LNCaP clone FGC (cell line): ENCODE measurements around the gene CCR6.

Experiments
- DNase-seq: peaks from one replicate; pipeline ENCODE4 v3.0.0-alpha.2; 2011; ENCODE audit warnings: low read depth
- H3K4me3 ChIP-seq: 2 replicates; pipeline ENCODE4 v1.5.1; 2011; ENCODE audit warnings: mild to moderate bottlenecking, low read depth, low read length, control low read depth
- TF ChIP-seq, protein P1 (sequence below): IDR thresholded peaks from 2 replicates; pipeline ENCODE4 v1.5.1; 2012; ENCODE audit warnings: mild to moderate bottlenecking; ENCODE audit not compliant: control insufficient read depth, insufficient read depth; ENCODE audit errors: extremely low read depth

Gene CCR6

DNA sequence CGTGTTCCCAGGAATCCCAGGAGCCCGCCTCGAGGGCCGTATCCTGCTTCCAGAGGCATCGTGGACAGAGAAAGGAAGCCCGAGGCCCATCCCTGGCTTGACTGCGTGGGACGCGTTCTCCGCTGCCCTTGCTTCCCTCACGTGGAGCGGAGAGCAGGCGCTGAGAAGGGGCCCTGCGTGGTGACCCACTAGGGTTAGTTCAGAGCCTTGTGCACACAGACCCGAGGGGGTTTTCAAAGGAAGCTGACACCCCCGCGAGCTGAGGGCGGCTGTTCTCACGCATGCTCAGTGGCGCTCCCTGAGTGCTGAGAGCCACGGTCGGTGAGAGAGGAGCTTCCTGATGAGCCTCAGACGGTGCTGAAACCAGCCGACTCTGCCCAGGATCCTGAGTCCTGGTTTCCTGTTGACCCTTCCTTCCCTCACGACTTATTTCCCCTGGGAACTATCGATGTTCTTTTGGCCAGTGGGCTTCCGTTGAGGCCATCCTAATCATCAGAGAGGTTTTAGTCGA lies 28.9 kb upstream of the CCR6 start:
- DNase-seq: no peak
- H3K4me3 ChIP-seq: no peak overlapping the region

DNA sequence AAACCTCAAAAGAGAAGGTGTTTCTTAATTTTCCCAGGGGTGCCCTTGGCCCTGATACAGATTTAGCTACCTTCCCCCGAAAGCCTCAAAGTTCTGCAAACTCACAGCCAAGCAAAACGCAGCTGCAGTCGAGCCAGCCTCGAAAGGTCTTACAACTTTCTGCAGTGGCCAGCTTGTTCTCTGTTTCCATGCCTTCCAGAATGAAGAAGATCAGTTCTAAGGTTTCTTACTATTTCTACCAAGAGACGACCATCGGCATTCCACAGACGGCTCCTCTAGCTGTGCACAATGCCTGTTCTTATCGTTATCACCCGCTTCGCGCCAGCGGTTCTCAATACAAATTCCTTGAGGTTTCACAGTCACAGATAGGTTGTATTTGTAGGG lies 28.5 kb upstream of the CCR6 start:
- no peak overlapping the region for H3K4me3 ChIP-seq
- DNase-seq: no peak
- TF ChIP-seq, protein P1, sequence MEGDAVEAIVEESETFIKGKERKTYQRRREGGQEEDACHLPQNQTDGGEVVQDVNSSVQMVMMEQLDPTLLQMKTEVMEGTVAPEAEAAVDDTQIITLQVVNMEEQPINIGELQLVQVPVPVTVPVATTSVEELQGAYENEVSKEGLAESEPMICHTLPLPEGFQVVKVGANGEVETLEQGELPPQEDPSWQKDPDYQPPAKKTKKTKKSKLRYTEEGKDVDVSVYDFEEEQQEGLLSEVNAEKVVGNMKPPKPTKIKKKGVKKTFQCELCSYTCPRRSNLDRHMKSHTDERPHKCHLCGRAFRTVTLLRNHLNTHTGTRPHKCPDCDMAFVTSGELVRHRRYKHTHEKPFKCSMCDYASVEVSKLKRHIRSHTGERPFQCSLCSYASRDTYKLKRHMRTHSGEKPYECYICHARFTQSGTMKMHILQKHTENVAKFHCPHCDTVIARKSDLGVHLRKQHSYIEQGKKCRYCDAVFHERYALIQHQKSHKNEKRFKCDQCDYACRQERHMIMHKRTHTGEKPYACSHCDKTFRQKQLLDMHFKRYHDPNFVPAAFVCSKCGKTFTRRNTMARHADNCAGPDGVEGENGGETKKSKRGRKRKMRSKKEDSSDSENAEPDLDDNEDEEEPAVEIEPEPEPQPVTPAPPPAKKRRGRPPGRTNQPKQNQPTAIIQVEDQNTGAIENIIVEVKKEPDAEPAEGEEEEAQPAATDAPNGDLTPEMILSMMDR: no peak

More for the DNA sequence above, 28.9 kb upstream of the CCR6 start:
- TF ChIP-seq, protein P1: no peak

DNA sequence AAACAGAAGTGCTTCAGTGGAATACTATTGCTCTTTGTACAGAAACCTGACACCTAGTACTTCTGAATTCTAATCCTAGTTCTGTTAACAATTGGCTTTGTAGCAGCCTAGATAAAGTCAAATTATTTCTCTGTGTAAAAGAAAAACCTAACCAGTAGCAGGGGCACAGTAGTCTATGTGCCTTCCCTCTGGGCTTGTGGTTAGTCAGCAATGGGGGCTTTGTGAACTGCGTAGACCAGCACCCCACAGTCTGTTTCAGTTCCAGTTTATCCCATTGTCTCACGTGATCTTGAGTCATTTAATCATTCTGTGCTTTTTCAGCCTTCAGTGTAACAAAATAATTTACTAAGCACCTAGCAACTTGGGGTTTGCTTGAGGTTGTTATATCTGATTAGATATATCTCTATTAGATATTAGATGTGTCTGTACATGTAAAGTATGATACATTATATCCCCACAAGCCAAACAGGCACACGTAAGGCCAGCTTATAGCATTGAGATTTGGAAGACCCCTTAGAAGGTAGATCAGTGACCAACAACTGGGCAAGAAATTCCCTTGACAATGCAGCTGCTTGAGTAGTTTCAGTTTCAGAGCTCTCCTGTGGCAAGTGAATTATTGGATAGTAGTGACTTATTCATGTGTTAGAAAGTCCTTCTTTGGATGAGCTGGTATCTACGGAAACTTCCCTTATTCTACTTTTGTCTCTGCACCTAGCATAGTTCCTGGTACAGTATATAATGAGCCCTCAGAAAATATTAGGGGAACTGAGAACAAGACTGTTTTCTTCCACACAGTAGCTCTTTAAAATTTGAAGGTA lies 27.9 kb upstream of the CCR6 start:
- DNase-seq: no peak
- TF ChIP-seq, protein P1: no peak
- H3K4me3 ChIP-seq: no peak overlapping the region

DNA sequence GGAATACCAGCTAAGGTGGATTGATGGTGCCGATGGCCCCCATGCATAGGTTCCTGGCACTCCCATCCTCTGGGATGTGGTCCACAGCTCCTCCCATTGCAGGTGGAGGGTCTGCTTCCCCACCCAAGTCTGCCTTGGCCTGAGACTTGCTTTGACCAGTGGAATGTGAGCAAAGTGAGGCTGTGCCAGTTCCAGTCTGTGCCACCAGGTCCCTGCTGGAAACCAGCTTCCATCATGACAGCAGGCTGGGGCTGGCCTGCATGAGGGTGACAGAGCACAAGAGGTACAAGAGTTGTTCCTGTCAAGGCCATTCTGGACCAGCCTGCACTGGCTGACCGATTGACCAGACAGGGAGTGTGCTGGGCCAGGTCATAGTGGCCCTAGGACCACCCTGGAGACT lies 27.0 kb upstream of the CCR6 start:
- TF ChIP-seq, protein P1: no peak
- no peak for DNase-seq
- no peak overlapping the region for H3K4me3 ChIP-seq

DNA sequence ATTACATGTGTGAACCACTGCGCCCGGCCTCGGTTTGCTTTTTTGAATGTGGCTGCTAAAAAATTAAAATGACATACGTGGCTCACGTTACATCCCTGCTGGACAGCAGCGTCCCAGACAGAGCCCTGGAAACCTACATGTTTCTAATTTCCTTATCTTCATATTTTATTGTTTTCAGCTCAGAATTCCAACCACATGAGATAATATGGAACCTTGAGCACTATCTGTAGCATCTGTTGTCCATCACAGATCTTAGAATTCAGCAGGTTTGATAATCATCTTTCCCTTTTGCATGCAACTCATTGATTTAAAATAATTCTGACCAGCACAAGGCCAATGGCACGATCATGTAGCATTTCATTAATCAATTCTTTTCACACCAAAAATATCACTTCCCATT lies 25.9 kb upstream of the CCR6 start:
- no peak overlapping the region for H3K4me3 ChIP-seq
- DNase-seq: no peak
- TF ChIP-seq, protein P1: no peak

DNA sequence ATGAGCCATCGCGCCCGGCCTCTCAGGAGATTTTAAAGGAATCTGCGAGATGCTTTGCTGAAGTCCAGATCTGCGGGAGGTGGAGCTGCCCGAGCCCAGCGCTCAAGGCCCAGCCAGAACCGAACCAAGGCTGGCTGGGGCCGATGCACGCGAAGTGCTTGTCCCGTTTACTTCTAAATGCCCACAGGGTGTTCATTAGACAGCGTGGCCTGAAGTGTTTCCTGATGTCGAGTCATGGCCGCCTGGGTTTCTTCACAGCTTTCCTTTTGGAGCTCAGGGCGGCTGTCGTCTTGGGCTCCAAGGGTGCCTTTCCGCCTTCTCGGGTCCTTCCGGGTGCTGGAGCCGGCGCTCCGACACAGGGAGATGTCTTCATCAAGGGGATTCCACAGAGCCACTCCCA lies 25.1 kb upstream of the CCR6 start:
- TF ChIP-seq, protein P1: no peak
- DNase-seq: no peak
- H3K4me3 ChIP-seq: no peak overlapping the region

DNA sequence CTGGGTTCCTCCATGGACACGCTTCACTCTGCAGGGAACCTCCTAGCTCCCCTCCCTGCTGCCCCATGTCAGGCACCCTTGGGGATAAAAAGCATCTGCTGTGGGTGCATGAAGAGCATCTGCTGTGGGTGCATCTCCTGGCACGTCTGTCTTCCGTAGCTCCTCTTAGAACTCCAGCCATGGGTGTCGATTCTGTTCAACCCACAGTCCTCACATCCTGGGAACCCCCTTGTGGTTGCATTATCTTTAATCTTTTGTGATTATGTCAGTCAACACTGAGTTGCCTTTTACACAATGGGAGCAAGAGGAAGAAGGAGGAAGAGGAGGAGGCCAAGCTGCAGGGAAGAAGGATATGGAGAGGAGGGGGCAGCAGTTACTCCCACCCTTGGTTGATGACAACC lies 24.1 kb upstream of the CCR6 start:
- TF ChIP-seq, protein P1: no peak
- no peak for DNase-seq

More for the DNA sequence above, 24.1 kb upstream of the CCR6 start:
- no peak overlapping the region for H3K4me3 ChIP-seq
